Lung (tissue), 12 donors: ENCODE data around the gene C4BPB. TPM values are rescaled to one million over a fixed set of nuclear protein-coding genes. Genes with fewer than 3 reads are reported as not detected.

Experiments
- ATAC-seq: fragments of 200-7000 bp; cut with Tn5 transposase; one replicate; pipeline ENCODE4 v1.9.1; 2020; ENCODE audit warnings: moderate number of reproducible peaks; ENCODE audit not compliant: insufficient read depth, low FRiP score
- DNase-seq, 3 donors: peaks; one replicate each; pipeline ENCODE4 v3.0.0-alpha.2; 2013 to 2017
- H3K27ac ChIP-seq, 2 donors: one replicate each; pipeline ENCODE4 v1.5.1; 2013; ENCODE audit warnings: mild to moderate bottlenecking in 2 of 2, moderate library complexity in 2 of 2, control low read depth in 1 of 2, inconsistent platforms in 1 of 2, low read depth in 1 of 2, low read length in 1 of 2
- H3K27me3 ChIP-seq, 3 donors: one replicate each; pipeline ENCODE4 v1.5.1; 2013; ENCODE audit warnings: low read length in 2 of 3; ENCODE audit not compliant: control insufficient read depth in 3 of 3, insufficient read depth in 3 of 3
- H3K36me3 ChIP-seq, 4 donors: one replicate each; pipeline ENCODE4 v1.5.1; 2013; ENCODE audit warnings: low read length in 4 of 4, mild to moderate bottlenecking in 1 of 4, moderate library complexity in 1 of 4; ENCODE audit not compliant: control insufficient read depth in 4 of 4, insufficient read depth in 4 of 4
- H3K4me1 ChIP-seq, 5 donors: one replicate each; pipeline ENCODE4 v1.5.1; 2013; ENCODE audit warnings: low read length in 5 of 5, mild to moderate bottlenecking in 2 of 5, moderate library complexity in 1 of 5; ENCODE audit not compliant: control insufficient read depth in 5 of 5, insufficient read depth in 5 of 5
- H3K4me3 ChIP-seq: one replicate; pipeline ENCODE4 v1.5.1; 2013; ENCODE audit warnings: mild to moderate bottlenecking, control low read depth, moderate library complexity
- H3K9ac ChIP-seq, 2 donors: one replicate each; pipeline ENCODE4 v1.5.1; 2013; ENCODE audit warnings: low read length in 2 of 2, control low read depth in 1 of 2; ENCODE audit not compliant: insufficient read depth in 1 of 2
- H3K9me3 ChIP-seq, 4 donors: one replicate each; pipeline ENCODE4 v1.5.1; 2013; ENCODE audit warnings: low read length in 3 of 4, mild to moderate bottlenecking in 1 of 4, moderate library complexity in 1 of 4; ENCODE audit not compliant: control insufficient read depth in 4 of 4, insufficient read depth in 3 of 4
- WGBS, 2 donors: extraction: QIAGEN DNeasy Blood & Tissue Kit; methylation state at CpG; one replicate each; pipeline ENCODE4 v1.1.7; 2013; 5-methylcytosine and 5-hydroxymethylcytosine counted together
- polyA plus RNA-seq, 2 donors: library from polyadenylated mRNA; stranded (reverse); fragments of 200-250 nt; gene quantifications; one replicate each; pipeline ENCODE4 v1.2.1, GENCODE V29; 2013
- total RNA-seq, 2 donors: library from RNA; depleted of rRNA in 1 of 2; stranded (reverse); fragments of >200 nt in 1 of 2; gene quantifications; one replicate each; pipeline ENCODE4 v1.2.1, GENCODE V29; 2014 to 2021
- TF ChIP-seq, protein P1 (sequence below): IDR thresholded peaks from 2 replicates; pipeline ENCODE4 v1.5.1; 2012; ENCODE audit warnings: mild to moderate bottlenecking; ENCODE audit errors: control extremely low read depth, extremely low read depth
- donor health status: control.
- donor health status: control.
- donor health status: Bipolar disorder and iron deficiency.
- donor health status: healthy.
- donor health status: DM: yes; HTN: yes; CAD: no.

C4BPB gene
- total and polyA plus RNA-seq, 4 donors: 2.6 to 6.5 (median 4.7) TPM

DNA sequence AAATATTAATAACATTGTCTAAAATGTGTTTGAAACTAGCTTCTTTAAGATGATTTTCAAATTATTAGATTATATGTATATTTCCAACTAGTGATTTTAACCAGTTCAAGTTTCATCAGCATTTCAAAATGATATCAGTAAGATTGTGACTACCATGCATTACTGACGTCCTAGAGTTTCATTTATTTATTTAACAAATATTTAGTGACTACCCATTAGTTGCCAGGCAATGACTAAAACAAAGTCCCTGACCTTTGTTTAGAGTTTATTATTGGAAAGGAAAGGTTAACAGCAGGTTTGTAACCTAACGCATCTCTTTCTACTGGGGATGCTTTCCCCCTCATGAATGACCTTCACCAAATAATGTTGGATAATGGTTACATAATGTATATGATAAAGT, 7.6 kb upstream of the C4BPB start:
- H3K36me3 ChIP-seq: peaks cover 0 to 8% (median 3%) of the 10 kb centered on the region in 4 donors
- H3K4me3 ChIP-seq: no peak overlapping the region
- H3K27ac ChIP-seq: no peak overlapping the region
- DNase-seq: no peak
- peaks cover 0 to 9% (median 0%) of the 10 kb centered on the region in 5 donors for H3K4me1 ChIP-seq
- H3K9ac ChIP-seq: no peak overlapping the region
- TF ChIP-seq, protein P1, sequence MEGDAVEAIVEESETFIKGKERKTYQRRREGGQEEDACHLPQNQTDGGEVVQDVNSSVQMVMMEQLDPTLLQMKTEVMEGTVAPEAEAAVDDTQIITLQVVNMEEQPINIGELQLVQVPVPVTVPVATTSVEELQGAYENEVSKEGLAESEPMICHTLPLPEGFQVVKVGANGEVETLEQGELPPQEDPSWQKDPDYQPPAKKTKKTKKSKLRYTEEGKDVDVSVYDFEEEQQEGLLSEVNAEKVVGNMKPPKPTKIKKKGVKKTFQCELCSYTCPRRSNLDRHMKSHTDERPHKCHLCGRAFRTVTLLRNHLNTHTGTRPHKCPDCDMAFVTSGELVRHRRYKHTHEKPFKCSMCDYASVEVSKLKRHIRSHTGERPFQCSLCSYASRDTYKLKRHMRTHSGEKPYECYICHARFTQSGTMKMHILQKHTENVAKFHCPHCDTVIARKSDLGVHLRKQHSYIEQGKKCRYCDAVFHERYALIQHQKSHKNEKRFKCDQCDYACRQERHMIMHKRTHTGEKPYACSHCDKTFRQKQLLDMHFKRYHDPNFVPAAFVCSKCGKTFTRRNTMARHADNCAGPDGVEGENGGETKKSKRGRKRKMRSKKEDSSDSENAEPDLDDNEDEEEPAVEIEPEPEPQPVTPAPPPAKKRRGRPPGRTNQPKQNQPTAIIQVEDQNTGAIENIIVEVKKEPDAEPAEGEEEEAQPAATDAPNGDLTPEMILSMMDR: no peak
- H3K9me3 ChIP-seq: no peaks in the 10 kb centered on the region
- WGBS, 2 donors: 58 to 75% methylated on average over 2 of the region's 2 CpGs
- no peak for ATAC-seq
- no peaks in the 10 kb centered on the region for H3K27me3 ChIP-seq

DNA sequence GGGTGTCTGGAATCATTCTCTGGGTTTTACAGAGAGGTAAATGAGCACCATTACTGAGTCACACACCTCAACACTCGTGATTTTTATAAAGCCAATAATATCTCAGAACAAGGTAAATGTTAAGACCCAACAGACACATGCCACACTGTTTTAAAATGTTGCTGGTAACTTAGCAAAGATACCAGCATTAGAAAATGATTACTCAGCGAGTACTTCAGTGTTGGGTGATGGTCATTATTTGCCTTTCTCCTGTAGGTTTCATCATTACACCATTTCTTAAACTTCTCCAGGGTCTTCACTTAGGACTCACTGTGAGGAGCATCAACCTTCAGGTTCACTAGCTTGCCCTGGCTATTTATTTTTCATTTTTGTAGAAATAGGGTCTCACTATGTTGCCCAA, 6.9 kb upstream of the C4BPB start:
- TF ChIP-seq, protein P1: no peak
- Histone ChIP-seq H3K9me3 (no peaks in the 10 kb centered on the region), H3K36me3 (peaks cover 0 to 8% (median 3%) of the 10 kb centered on the region in 4 donors), H3K4me1 (peaks cover 0 to 5% (median 0%) of the 10 kb centered on the region in 5 donors), H3K4me3 (no peak overlapping the region), H3K9ac (no peak overlapping the region), H3K27me3 (no peaks in the 10 kb centered on the region), H3K27ac (peak overlapping the region in 1 of 2 donors; percentile 6)
- no peak for ATAC-seq
- 86 to 95% methylated on average over 2 of the region's 2 CpGs for WGBS, 2 donors
- no peak for DNase-seq

DNA sequence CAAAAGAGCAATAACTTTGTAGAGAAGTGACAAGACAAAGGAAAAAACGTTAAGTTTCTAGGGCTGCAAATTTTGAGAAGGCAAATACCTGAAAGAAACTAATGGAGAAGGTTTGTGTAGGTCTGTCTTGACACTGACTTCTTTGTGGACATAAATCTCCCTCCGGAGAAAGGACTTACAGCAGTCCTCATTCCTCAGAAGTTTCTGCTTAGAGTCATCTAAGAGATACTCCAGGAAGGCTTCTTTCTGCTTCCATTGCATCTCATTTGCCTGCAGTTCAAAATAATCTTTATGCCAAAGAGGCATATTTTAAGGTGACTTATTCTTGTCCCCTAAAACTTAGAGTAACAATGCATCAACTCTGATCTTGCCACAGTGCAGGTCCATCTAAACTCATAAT, 4.4 kb upstream of the C4BPB start:
- 63 to 73% methylated on average over 2 of the region's 2 CpGs for WGBS, 2 donors
- no peak for ATAC-seq
- H3K9me3 ChIP-seq: peaks cover 0 to 2% (median 0%) of the 10 kb centered on the region in 4 donors
- no peak overlapping the region for H3K27ac ChIP-seq
- H3K4me3 ChIP-seq: no peak overlapping the region
- no peak for DNase-seq
- peaks cover 0 to 3% (median 0%) of the 10 kb centered on the region in 4 donors for H3K36me3 ChIP-seq
- H3K27me3 ChIP-seq: no peaks in the 10 kb centered on the region
- no peak overlapping the region for H3K9ac ChIP-seq
- TF ChIP-seq, protein P1: no peak
- H3K4me1 ChIP-seq: peaks cover 0 to 10% (median 0%) of the 10 kb centered on the region in 5 donors

DNA sequence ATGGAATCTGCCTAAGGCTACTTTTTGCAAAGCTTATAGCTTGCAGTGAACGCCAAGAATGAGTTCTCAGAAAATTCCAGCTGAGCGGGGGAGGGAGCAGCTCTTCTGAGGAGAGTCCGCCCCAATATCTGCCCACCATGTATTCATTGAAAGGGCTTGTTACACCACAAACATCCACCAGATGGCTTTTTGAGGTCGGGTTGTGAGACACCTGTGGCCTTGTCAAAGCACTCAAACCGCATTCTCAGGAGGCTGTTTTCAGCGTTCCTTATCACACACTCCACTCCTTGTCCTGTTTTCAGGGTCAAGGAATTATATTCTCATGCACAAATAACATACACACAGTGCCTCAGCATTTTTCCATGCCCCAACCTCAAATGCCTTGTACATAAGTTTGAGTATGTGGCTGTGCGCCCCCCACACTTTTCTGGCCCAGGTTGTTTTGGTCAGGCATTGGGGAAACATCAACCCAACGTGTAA, 3.9 kb upstream of the C4BPB start:
- H3K9me3 ChIP-seq: peaks cover 0 to 2% (median 0%) of the 10 kb centered on the region in 4 donors
- no peak overlapping the region for H3K27ac ChIP-seq
- H3K9ac ChIP-seq: no peak overlapping the region
- DNase-seq (peak; percentile 60 to 76 (median 62)), ATAC-seq (no peak)
- TF ChIP-seq, protein P1: peak; percentile 17
- H3K27me3 ChIP-seq: no peaks in the 10 kb centered on the region
- H3K4me3 ChIP-seq: no peak overlapping the region
- no peaks in the 10 kb centered on the region for H3K36me3 ChIP-seq
- WGBS, 2 donors: 24 to 29% methylated on average over 8 of the region's 8 CpGs
- peaks cover 0 to 10% (median 0%) of the 10 kb centered on the region in 5 donors for H3K4me1 ChIP-seq
